RWPE2 (cell line): ENCODE measurements around the gene AMIGO3.
A peak's percentile ranks its signal among the peaks of the same experiment; 100 is the strongest.

Experiments used
- ATAC-seq: fragments of 200-7000 bp; cut with Tn5 transposase; 3 replicates; pipeline ENCODE4 v1.9.1; 2021; ENCODE audit warnings: low read depth
- DNase-seq: peaks from one replicate; pipeline ENCODE4 v3.0.0-alpha.2; 2020; ENCODE audit warnings: low spot score
- H3K27ac ChIP-seq: fragments of 450-650 bp; 2 replicates; pipeline ENCODE4 v1.5.1; 2017; ENCODE audit warnings: mild to moderate bottlenecking; ENCODE audit not compliant: poor library complexity, severe bottlenecking
- H3K27me3 ChIP-seq: fragments of 250-450 bp; sonication (Bioruptor Pico); 2 replicates; pipeline ENCODE4 v1.5.1; 2021; ENCODE audit warnings: mild to moderate bottlenecking, moderate library complexity; ENCODE audit not compliant: insufficient read depth, poor library complexity, severe bottlenecking
- H3K36me3 ChIP-seq: fragments of 250-450 bp; sonication (Bioruptor Pico); 2 replicates; pipeline ENCODE4 v1.5.1; 2020; ENCODE audit warnings: low read depth, mild to moderate bottlenecking, moderate library complexity
- H3K4me1 ChIP-seq: fragments of 250-450 bp; sonication (Bioruptor Pico); 2 replicates; pipeline ENCODE4 v1.5.1; 2021; ENCODE audit warnings: mild to moderate bottlenecking, moderate library complexity; ENCODE audit not compliant: insufficient read depth, poor library complexity, severe bottlenecking
- H3K4me3 ChIP-seq: fragments of 250-450 bp; sonication (Bioruptor Pico); 2 replicates; pipeline ENCODE4 v1.5.1; 2021; ENCODE audit warnings: mild to moderate bottlenecking, moderate library complexity; ENCODE audit not compliant: severe bottlenecking
- H3K9me3 ChIP-seq: fragments of 250-450 bp; sonication (Bioruptor Pico); 2 replicates; pipeline ENCODE4 v1.5.1; 2021; ENCODE audit warnings: mild to moderate bottlenecking, moderate library complexity; ENCODE audit not compliant: severe bottlenecking
- TF ChIP-seq, protein P1 (sequence below): fragments of 450-650 bp; IDR thresholded peaks from one replicate; pipeline ENCODE4 v1.5.1; 2017; ENCODE audit warnings: mild to moderate bottlenecking, moderate library complexity; ENCODE audit not compliant: poor library complexity, severe bottlenecking

Gene AMIGO3

DNA sequence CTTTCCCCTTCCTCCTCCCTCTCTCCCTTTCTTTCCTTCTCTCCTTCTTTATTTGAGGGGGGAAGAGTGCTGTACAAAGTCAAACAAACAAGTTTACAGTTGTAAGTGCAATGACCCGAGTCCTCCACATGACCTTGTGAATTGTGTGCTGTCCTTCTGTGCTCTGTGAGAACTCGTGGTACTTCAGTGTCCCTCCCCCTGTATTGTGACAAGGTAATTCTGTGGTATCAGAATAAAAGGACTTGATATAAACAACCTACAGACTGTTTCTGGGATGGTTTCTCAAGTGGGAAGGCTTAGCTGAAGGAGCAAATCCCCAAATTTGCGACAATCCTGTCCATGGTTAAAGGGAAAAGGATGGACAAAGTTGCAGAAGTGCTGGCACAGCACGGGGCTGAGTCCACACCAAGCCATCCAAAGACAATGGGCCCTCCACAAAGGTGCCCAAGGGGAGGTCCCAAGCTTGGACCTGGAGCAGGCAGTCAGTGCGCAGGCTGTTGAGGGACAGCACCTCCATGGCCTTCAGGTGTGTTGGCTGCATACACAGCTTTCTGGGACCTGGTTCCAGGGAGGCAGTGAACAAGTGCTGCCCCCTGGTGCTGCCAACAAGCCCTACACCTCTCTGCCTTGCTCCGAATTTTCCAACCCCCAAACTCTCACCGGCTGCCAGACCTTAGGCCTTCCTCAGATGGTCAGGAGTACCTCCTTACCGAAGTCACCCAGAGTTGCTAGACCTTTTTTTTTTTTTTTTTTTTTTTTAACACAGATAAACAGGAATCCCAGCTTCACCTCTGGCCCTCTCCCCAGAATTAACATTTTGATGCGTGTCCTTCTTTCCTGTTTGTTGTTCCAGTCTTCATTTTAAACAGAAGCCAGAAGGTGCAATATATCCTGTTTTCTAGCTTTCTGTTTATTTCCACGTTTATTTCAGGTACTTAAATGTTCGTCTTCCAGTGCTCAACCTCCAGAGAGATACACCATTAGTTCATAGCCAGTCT is 47.9 kb downstream of the AMIGO3 start:
- Histone ChIP-seq H3K27me3 (no peaks in the 10 kb centered on the region), H3K27ac (peak overlapping the region; percentile 79), H3K4me1 (peaks cover 16% of the 10 kb centered on the region), H3K36me3 (peaks cover 16% of the 10 kb centered on the region), H3K9me3 (no peaks in the 10 kb centered on the region), H3K4me3 (no peak overlapping the region)
- ATAC-seq (peak; percentile 30), DNase-seq (no peak)
- TF ChIP-seq, protein P1, sequence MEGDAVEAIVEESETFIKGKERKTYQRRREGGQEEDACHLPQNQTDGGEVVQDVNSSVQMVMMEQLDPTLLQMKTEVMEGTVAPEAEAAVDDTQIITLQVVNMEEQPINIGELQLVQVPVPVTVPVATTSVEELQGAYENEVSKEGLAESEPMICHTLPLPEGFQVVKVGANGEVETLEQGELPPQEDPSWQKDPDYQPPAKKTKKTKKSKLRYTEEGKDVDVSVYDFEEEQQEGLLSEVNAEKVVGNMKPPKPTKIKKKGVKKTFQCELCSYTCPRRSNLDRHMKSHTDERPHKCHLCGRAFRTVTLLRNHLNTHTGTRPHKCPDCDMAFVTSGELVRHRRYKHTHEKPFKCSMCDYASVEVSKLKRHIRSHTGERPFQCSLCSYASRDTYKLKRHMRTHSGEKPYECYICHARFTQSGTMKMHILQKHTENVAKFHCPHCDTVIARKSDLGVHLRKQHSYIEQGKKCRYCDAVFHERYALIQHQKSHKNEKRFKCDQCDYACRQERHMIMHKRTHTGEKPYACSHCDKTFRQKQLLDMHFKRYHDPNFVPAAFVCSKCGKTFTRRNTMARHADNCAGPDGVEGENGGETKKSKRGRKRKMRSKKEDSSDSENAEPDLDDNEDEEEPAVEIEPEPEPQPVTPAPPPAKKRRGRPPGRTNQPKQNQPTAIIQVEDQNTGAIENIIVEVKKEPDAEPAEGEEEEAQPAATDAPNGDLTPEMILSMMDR: peak; percentile 88

DNA sequence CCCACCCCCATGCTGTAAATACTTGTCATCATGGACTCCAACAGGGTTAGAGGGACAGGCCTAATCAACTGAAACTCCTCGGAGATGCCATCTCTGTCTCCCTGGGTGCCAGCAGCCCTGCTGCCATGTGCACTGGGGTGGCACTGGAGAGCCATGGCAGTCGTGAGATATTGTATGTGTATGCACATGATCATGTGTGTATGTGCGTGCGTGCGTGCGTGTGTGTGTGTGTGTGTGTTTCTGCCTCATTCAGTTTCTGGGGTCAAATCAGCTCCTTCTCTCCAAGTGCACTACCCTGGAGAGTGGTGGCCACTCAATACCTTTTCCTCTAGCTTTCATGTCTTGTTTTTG is 48.6 kb downstream of the AMIGO3 start:
- Histone ChIP-seq H3K36me3 (peaks cover 10% of the 10 kb centered on the region), H3K4me3 (no peak overlapping the region), H3K27ac (no peak overlapping the region), H3K27me3 (no peaks in the 10 kb centered on the region), H3K4me1 (peaks cover 16% of the 10 kb centered on the region), H3K9me3 (no peaks in the 10 kb centered on the region)
- DNase-seq: no peak
- TF ChIP-seq, protein P1: no peak
- ATAC-seq: no peak

DNA sequence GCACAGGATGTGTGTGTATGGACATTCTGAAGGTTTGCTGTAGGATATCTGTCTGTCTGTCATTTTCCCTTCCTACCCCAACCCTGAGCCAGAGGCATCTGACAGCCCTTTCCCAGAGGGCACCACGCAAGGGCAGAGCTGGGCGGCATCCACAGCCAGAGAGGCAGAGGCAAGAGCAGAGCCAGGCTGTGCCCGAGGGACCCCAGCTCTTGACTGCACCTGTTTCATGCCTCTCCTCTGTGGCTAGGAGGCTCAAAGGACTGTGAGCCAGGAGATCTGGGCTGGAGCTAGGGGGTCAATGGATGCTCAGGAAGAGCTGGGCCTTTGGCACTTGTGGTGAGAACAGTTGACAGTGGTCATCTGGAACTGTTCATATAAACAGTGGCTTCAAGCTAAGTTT is 50.1 kb downstream of the AMIGO3 start:
- DNase-seq (no peak), ATAC-seq (no peak)
- H3K9me3 ChIP-seq: no peaks in the 10 kb centered on the region
- peaks cover 16% of the 10 kb centered on the region for H3K4me1 ChIP-seq
- no peaks in the 10 kb centered on the region for H3K27me3 ChIP-seq
- H3K36me3 ChIP-seq: no peaks in the 10 kb centered on the region
- TF ChIP-seq, protein P1: no peak
- peak overlapping the region; percentile 38 for H3K27ac ChIP-seq
- H3K4me3 ChIP-seq: no peak overlapping the region

DNA sequence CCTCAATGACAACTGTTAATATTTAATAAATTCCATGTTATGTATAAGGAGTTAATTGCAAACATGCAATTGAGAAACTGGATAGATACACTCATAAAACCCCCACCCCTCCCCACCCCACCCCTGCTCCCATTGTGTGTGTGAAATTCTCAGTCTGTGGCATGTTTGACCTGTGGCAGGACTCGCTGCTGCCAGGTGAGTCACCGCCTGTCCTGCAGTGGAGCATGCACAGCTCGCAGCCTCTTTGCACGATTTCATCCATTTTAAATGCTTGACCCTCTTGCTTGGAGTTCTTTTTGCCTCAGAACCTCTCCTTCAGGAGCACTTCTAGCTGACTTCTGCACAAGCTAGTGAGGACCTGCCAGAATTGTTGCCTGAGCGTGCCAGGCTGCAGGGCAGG is 50.6 kb downstream of the AMIGO3 start:
- Histone ChIP-seq H3K9me3 (no peaks in the 10 kb centered on the region), H3K27ac (peak overlapping the region; percentile 38), H3K4me3 (no peak overlapping the region), H3K27me3 (no peaks in the 10 kb centered on the region), H3K36me3 (no peaks in the 10 kb centered on the region), H3K4me1 (peaks cover 16% of the 10 kb centered on the region)
- DNase-seq (no peak), ATAC-seq (peak; percentile 37)
- TF ChIP-seq, protein P1: no peak

DNA sequence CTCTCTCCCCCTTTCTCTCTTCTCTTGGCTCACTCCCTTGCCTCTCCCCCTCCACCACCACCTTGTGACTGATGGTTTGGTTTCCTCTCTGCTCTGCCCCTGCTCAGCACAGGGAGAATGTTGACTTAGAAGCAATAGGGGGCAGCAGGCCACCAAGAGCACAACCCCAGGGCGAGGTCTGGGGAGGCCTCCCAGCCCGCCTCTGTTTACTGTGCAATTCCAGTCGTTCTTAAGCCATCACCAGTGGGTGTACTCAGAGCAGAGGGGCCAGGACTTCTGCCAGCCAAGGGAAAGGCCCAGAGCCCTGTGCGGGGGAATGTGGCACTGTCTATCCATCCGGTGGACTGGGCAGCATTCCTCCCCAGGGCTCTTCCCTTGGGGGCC is 51.1 kb downstream of the AMIGO3 start:
- H3K4me3 ChIP-seq: no peak overlapping the region
- H3K36me3 ChIP-seq: no peaks in the 10 kb centered on the region
- no peaks in the 10 kb centered on the region for H3K27me3 ChIP-seq
- TF ChIP-seq, protein P1: no peak
- peak; percentile 14; the same call in 1 of the 3 replicates for ATAC-seq
- H3K4me1 ChIP-seq: peaks cover 16% of the 10 kb centered on the region
- DNase-seq: no peak
- H3K9me3 ChIP-seq: no peaks in the 10 kb centered on the region
- H3K27ac ChIP-seq: peak overlapping the region; percentile 38
